Measurements from ENCODE around the gene ABHD16A. TPM values are rescaled to one million over a fixed set of nuclear protein-coding genes. Genes with fewer than 3 reads are reported as not detected.

ABHD16A gene
- total RNA-seq, 1 donor from 2014 or later: 50.1 TPM

- Histone ChIP-seq H3K9ac (ENCODE audit: low read depth in 1 of 3, low read length in 3 of 3) (no peak overlapping the region), H3K27me3 (ENCODE audit: control insufficient read depth in 3 of 3, insufficient read depth in 3 of 3, low read length in 3 of 3) (no peaks in the 10 kb centered on the region), H3K4me3 (ENCODE audit: low read length in 3 of 3) (no peak overlapping the region), H3K4me1 (ENCODE audit: control insufficient read depth in 3 of 3, insufficient read depth in 3 of 3, low read length in 3 of 3) (no peaks in the 10 kb centered on the region), H3K9me3 (ENCODE audit: control insufficient read depth in 3 of 3, low read length in 3 of 3) (no peaks in the 10 kb centered on the region), H3K27ac (ENCODE audit: low read depth, low read length) (no peak overlapping the region), H3K36me3 (ENCODE audit: control insufficient read depth in 3 of 3, insufficient read depth in 3 of 3, low read length in 3 of 3) (peaks cover 77 to 85% (median 85%) of the 10 kb centered on the region in 3 donors)
Observed at GRCh38 chr6:31691564-31692108, 11.5 kb downstream of the ABHD16A start.

GRCh38 chr6:31691078-31691463 is 12.1 kb downstream of the ABHD16A start:
- Histone ChIP-seq H3K9me3 (ENCODE audit: control insufficient read depth in 3 of 3, low read length in 3 of 3) (no peaks in the 10 kb centered on the region), H3K9ac (ENCODE audit: low read depth in 1 of 3, low read length in 3 of 3) (no peak overlapping the region), H3K27me3 (ENCODE audit: control insufficient read depth in 3 of 3, insufficient read depth in 3 of 3, low read length in 3 of 3) (no peaks in the 10 kb centered on the region), H3K27ac (ENCODE audit: low read depth, low read length) (no peak overlapping the region), H3K4me1 (ENCODE audit: control insufficient read depth in 3 of 3, insufficient read depth in 3 of 3, low read length in 3 of 3) (no peaks in the 10 kb centered on the region), H3K36me3 (ENCODE audit: control insufficient read depth in 3 of 3, insufficient read depth in 3 of 3, low read length in 3 of 3) (peaks cover 81 to 88% (median 85%) of the 10 kb centered on the region in 3 donors), H3K4me3 (ENCODE audit: low read length in 3 of 3) (no peak overlapping the region)

- Histone ChIP-seq H3K36me3 (ENCODE audit: control insufficient read depth in 3 of 3, insufficient read depth in 3 of 3, low read length in 3 of 3) (peaks cover 83 to 93% (median 85%) of the 10 kb centered on the region in 3 donors), H3K27me3 (ENCODE audit: control insufficient read depth in 3 of 3, insufficient read depth in 3 of 3, low read length in 3 of 3) (no peaks in the 10 kb centered on the region), H3K9me3 (ENCODE audit: control insufficient read depth in 3 of 3, low read length in 3 of 3) (no peaks in the 10 kb centered on the region), H3K27ac (ENCODE audit: low read depth, low read length) (no peak overlapping the region), H3K4me1 (ENCODE audit: control insufficient read depth in 3 of 3, insufficient read depth in 3 of 3, low read length in 3 of 3) (no peaks in the 10 kb centered on the region), H3K4me3 (ENCODE audit: low read length in 3 of 3) (no peak overlapping the region), H3K9ac (ENCODE audit: low read depth in 1 of 3, low read length in 3 of 3) (no peak overlapping the region)
Observed at GRCh38 chr6:31690231-31691077, 12.7 kb downstream of the ABHD16A start.

- Histone ChIP-seq H3K4me3 (ENCODE audit: low read length in 3 of 3) (no peak overlapping the region), H3K9me3 (ENCODE audit: control insufficient read depth in 3 of 3, low read length in 3 of 3) (no peaks in the 10 kb centered on the region), H3K27ac (ENCODE audit: low read depth, low read length) (no peak overlapping the region), H3K4me1 (ENCODE audit: control insufficient read depth in 3 of 3, insufficient read depth in 3 of 3, low read length in 3 of 3) (no peaks in the 10 kb centered on the region), H3K36me3 (ENCODE audit: control insufficient read depth in 3 of 3, insufficient read depth in 3 of 3, low read length in 3 of 3) (peaks cover 76 to 90% (median 78%) of the 10 kb centered on the region in 3 donors), H3K9ac (ENCODE audit: low read depth in 1 of 3, low read length in 3 of 3) (no peak overlapping the region), H3K27me3 (ENCODE audit: control insufficient read depth in 3 of 3, insufficient read depth in 3 of 3, low read length in 3 of 3) (no peaks in the 10 kb centered on the region)
Observed at GRCh38 chr6:31689249-31690110, 13.6 kb downstream of the ABHD16A start.

GRCh38 chr6:31687860-31688693 is 15.0 kb downstream of the ABHD16A start:
- Histone ChIP-seq H3K27ac (ENCODE audit: low read depth, low read length) (no peak overlapping the region), H3K27me3 (ENCODE audit: control insufficient read depth in 3 of 3, insufficient read depth in 3 of 3, low read length in 3 of 3) (no peaks in the 10 kb centered on the region), H3K9ac (ENCODE audit: low read depth in 1 of 3, low read length in 3 of 3) (peak overlapping the region in 1 of 3 donors; percentile 16), H3K4me3 (ENCODE audit: low read length in 3 of 3) (no peak overlapping the region), H3K9me3 (ENCODE audit: control insufficient read depth in 3 of 3, low read length in 3 of 3) (no peaks in the 10 kb centered on the region), H3K4me1 (ENCODE audit: control insufficient read depth in 3 of 3, insufficient read depth in 3 of 3, low read length in 3 of 3) (no peaks in the 10 kb centered on the region), H3K36me3 (ENCODE audit: control insufficient read depth in 3 of 3, insufficient read depth in 3 of 3, low read length in 3 of 3) (peaks cover 67 to 77% (median 69%) of the 10 kb centered on the region in 3 donors)

GRCh38 chr6:31687321-31687720 is 15.8 kb downstream of the ABHD16A start:
- no peaks in the 10 kb centered on the region for H3K27me3 ChIP-seq (ENCODE audit: control insufficient read depth in 3 of 3, insufficient read depth in 3 of 3, low read length in 3 of 3)
- peaks cover 61 to 69% (median 61%) of the 10 kb centered on the region in 3 donors for H3K36me3 ChIP-seq (ENCODE audit: control insufficient read depth in 3 of 3, insufficient read depth in 3 of 3, low read length in 3 of 3)
- H3K27ac ChIP-seq (ENCODE audit: low read depth, low read length): no peak overlapping the region
- no peak overlapping the region for H3K4me3 ChIP-seq (ENCODE audit: low read length in 3 of 3)
- no peaks in the 10 kb centered on the region for H3K4me1 ChIP-seq (ENCODE audit: control insufficient read depth in 3 of 3, insufficient read depth in 3 of 3, low read length in 3 of 3)
- H3K9ac ChIP-seq (ENCODE audit: low read depth in 1 of 3, low read length in 3 of 3): peak overlapping the region in 1 of 3 donors; percentile 16
- H3K9me3 ChIP-seq (ENCODE audit: control insufficient read depth in 3 of 3, low read length in 3 of 3): no peaks in the 10 kb centered on the region

- H3K27ac ChIP-seq (ENCODE audit: low read depth, low read length): no peak overlapping the region
- H3K36me3 ChIP-seq (ENCODE audit: control insufficient read depth in 3 of 3, insufficient read depth in 3 of 3, low read length in 3 of 3): peaks cover 53 to 62% (median 56%) of the 10 kb centered on the region in 3 donors
- no peaks in the 10 kb centered on the region for H3K9me3 ChIP-seq (ENCODE audit: control insufficient read depth in 3 of 3, low read length in 3 of 3)
- H3K4me1 ChIP-seq (ENCODE audit: control insufficient read depth in 3 of 3, insufficient read depth in 3 of 3, low read length in 3 of 3): peaks cover 2 to 4% (median 2%) of the 10 kb centered on the region in 3 donors
- no peaks in the 10 kb centered on the region for H3K27me3 ChIP-seq (ENCODE audit: control insufficient read depth in 3 of 3, insufficient read depth in 3 of 3, low read length in 3 of 3)
- no peak overlapping the region for H3K4me3 ChIP-seq (ENCODE audit: low read length in 3 of 3)
- H3K9ac ChIP-seq (ENCODE audit: low read depth in 1 of 3, low read length in 3 of 3): no peak overlapping the region
Observed at GRCh38 chr6:31686483-31686882, 16.6 kb downstream of the ABHD16A start.

- H3K36me3 ChIP-seq (ENCODE audit: control insufficient read depth in 3 of 3, insufficient read depth in 3 of 3, low read length in 3 of 3): peaks cover 26 to 33% (median 29%) of the 10 kb centered on the region in 3 donors
- H3K4me3 ChIP-seq (ENCODE audit: low read length in 3 of 3): no peak overlapping the region
- peaks cover 15 to 25% (median 18%) of the 10 kb centered on the region in 3 donors for H3K4me1 ChIP-seq (ENCODE audit: control insufficient read depth in 3 of 3, insufficient read depth in 3 of 3, low read length in 3 of 3)
Observed at GRCh38 chr6:31683591-31683990, 19.5 kb downstream of the ABHD16A start.

GRCh38 chr6:31681135-31681671 is 21.9 kb downstream of the ABHD16A start:
- H3K27ac ChIP-seq (ENCODE audit: low read depth, low read length): peak overlapping the region; percentile 59
- H3K9ac ChIP-seq (ENCODE audit: low read depth in 1 of 3, low read length in 3 of 3): peak overlapping the region; percentile 74 to 80 (median 78)
- H3K9me3 ChIP-seq (ENCODE audit: control insufficient read depth in 3 of 3, low read length in 3 of 3): no peaks in the 10 kb centered on the region
- H3K27me3 ChIP-seq (ENCODE audit: control insufficient read depth in 3 of 3, insufficient read depth in 3 of 3, low read length in 3 of 3): no peaks in the 10 kb centered on the region
- H3K4me1 ChIP-seq (ENCODE audit: control insufficient read depth in 3 of 3, insufficient read depth in 3 of 3, low read length in 3 of 3): peaks cover 15 to 25% (median 18%) of the 10 kb centered on the region in 3 donors
- H3K36me3 ChIP-seq (ENCODE audit: control insufficient read depth in 3 of 3, insufficient read depth in 3 of 3, low read length in 3 of 3): peaks cover 2 to 11% (median 7%) of the 10 kb centered on the region in 3 donors
- peak overlapping the region; percentile 74 to 81 (median 81) for H3K4me3 ChIP-seq (ENCODE audit: low read length in 3 of 3)

More at GRCh38 chr6:31683591-31683990, 19.5 kb downstream of the ABHD16A start:
- Histone ChIP-seq H3K27ac (ENCODE audit: low read depth, low read length) (no peak overlapping the region), H3K9me3 (ENCODE audit: control insufficient read depth in 3 of 3, low read length in 3 of 3) (no peaks in the 10 kb centered on the region), H3K27me3 (ENCODE audit: control insufficient read depth in 3 of 3, insufficient read depth in 3 of 3, low read length in 3 of 3) (no peaks in the 10 kb centered on the region), H3K9ac (ENCODE audit: low read depth in 1 of 3, low read length in 3 of 3) (no peak overlapping the region)
